IMR-90 (cell line): ENCODE results near the gene MAP7D1.

Source experiments
- CEBPB ChIP-seq: IDR thresholded peaks from 2 replicates; pipeline ENCODE4 v1.6.1; 2012; ENCODE audit warnings: low read depth, low read length, improper control_type of control experiment
- NFE2L2 ChIP-seq: fragments of 150-350 bp; IDR thresholded peaks from 2 replicates; pipeline ENCODE4 v1.6.1; 2016; ENCODE audit warnings: low read depth, mild to moderate bottlenecking, low read length
- POLR2A ChIP-seq: IDR thresholded peaks from 2 replicates; pipeline ENCODE4 v1.6.1; 2012; ENCODE audit warnings: mild to moderate bottlenecking, low read depth, low read length
- TF ChIP-seq, protein P1 (sequence below): conservative IDR thresholded peaks from 2 replicates; pipeline ENCODE4 v1.5.1; 2012; ENCODE audit warnings: mild to moderate bottlenecking, low read depth, low read length, improper control_type of control experiment

DNA sequence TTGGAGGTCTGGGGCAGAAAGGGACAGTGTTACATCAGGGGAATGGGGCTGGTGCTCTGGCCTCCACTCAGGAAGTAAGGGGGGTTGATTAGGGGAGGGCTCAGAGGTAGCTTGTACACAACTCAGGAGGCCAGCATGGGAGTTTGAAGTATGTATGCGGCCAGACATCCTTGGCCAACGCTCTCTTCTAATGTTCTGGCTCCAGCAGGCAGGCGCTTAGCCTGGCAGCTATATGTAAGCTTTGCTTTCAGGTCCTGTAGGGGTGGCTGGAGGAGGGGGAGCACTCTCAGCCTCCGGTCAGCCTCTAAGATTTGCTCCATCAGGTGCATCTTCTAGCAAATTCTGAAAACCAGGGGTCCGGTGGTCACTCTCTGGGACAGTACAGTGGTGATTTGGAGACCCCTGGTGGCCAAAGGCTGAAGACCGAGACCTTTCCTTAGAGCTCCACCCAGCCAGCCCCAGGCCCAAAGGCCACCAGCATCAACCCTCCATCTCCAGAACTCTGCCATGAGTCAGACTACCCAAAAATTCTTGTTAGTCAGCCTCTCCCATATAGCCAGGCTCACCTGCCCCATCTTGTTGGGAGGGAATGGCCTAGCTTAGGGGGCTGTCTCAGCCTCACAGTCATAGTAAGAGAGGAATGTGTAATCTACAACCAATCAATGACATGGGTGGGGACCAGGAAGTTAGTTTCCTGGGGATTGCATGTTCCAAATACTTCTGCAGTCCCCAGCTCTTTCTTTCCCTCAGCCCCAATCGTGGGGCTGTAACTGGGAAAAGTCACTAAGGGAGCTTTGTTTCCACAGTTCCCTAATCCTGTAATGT lies 21.2 kb upstream of the MAP7D1 start:
- TF ChIP-seq NFE2L2 = no peak
- TF ChIP-seq, protein P1, sequence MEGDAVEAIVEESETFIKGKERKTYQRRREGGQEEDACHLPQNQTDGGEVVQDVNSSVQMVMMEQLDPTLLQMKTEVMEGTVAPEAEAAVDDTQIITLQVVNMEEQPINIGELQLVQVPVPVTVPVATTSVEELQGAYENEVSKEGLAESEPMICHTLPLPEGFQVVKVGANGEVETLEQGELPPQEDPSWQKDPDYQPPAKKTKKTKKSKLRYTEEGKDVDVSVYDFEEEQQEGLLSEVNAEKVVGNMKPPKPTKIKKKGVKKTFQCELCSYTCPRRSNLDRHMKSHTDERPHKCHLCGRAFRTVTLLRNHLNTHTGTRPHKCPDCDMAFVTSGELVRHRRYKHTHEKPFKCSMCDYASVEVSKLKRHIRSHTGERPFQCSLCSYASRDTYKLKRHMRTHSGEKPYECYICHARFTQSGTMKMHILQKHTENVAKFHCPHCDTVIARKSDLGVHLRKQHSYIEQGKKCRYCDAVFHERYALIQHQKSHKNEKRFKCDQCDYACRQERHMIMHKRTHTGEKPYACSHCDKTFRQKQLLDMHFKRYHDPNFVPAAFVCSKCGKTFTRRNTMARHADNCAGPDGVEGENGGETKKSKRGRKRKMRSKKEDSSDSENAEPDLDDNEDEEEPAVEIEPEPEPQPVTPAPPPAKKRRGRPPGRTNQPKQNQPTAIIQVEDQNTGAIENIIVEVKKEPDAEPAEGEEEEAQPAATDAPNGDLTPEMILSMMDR = peak; percentile 64
- TF ChIP-seq CEBPB = no peak
- no peak for TF ChIP-seq POLR2A
